Endodermal cell (in vitro differentiated cells): Measurements from ENCODE around the gene SEMA3G. TPM values are rescaled to one million over a fixed set of nuclear protein-coding genes. Genes with fewer than 3 reads are reported as not detected.

Source experiments
- DNase-seq: peaks from one replicate; pipeline ENCODE4 v3.0.0-alpha.2; 2017
- H3K27ac ChIP-seq: 2 replicates; pipeline ENCODE4 v1.5.1; 2013; ENCODE audit warnings: mild to moderate bottlenecking, low read depth, low read length, moderate library complexity
- H3K27me3 ChIP-seq: 2 replicates; pipeline ENCODE4 v1.6.1; 2013; ENCODE audit warnings: mild to moderate bottlenecking, low read length, moderate library complexity; ENCODE audit not compliant: insufficient read depth, control insufficient read depth, poor library complexity, severe bottlenecking
- H3K36me3 ChIP-seq: 2 replicates; pipeline ENCODE4 v1.7.0; 2013; ENCODE audit warnings: mild to moderate bottlenecking, low read length, moderate library complexity; ENCODE audit not compliant: control insufficient read depth, insufficient read depth
- H3K4me1 ChIP-seq: one replicate; pipeline ENCODE4 v1.7.0; 2013; ENCODE audit warnings: low read length; ENCODE audit not compliant: control insufficient read depth, insufficient read depth
- H3K4me3 ChIP-seq: 2 replicates; pipeline ENCODE4 v1.5.1; 2013; ENCODE audit warnings: mild to moderate bottlenecking, low read length, moderate library complexity
- H3K9ac ChIP-seq: 2 replicates; pipeline ENCODE4 v1.6.1; 2013; ENCODE audit warnings: mild to moderate bottlenecking, low read length, moderate library complexity; ENCODE audit not compliant: poor library complexity, severe bottlenecking; ENCODE audit errors: extremely low read depth
- H3K9me3 ChIP-seq: 2 replicates; pipeline ENCODE4 v1.6.1; 2013; ENCODE audit warnings: mild to moderate bottlenecking, low read length, moderate library complexity; ENCODE audit not compliant: control insufficient read depth
- H3K27ac Mint-ChIP-seq: 2 replicates; pipeline ENCODE4 v1.8.0; 2020; ENCODE audit warnings: mixed read lengths
- H3K27me3 Mint-ChIP-seq: 2 replicates; pipeline ENCODE4 v1.8.0; 2021; ENCODE audit warnings: mild to moderate bottlenecking, mixed read lengths; ENCODE audit not compliant: insufficient read depth
- H3K36me3 Mint-ChIP-seq: 2 replicates; pipeline ENCODE4 v1.8.0; 2020; ENCODE audit warnings: low read depth, mixed read lengths
- H3K4me1 Mint-ChIP-seq: 2 replicates; pipeline ENCODE4 v1.8.0; 2020; ENCODE audit warnings: mixed read lengths
- H3K4me3 Mint-ChIP-seq: 2 replicates; pipeline ENCODE4 v1.8.0; 2020; ENCODE audit warnings: mild to moderate bottlenecking, moderate library complexity, mixed read lengths
- H3K9me3 Mint-ChIP-seq: 2 replicates; pipeline ENCODE4 v1.8.0; 2020; ENCODE audit warnings: mild to moderate bottlenecking, mixed read lengths
- WGBS, 2 experiments: methylation state at CpG; one replicate each; pipeline versions ENCODE4 v1.1.5 to v1.1.7; 2013; ENCODE audit warnings: missing lambda C conversion rate in 2 of 2, mixed read lengths in 1 of 2; ENCODE audit not compliant: insufficient coverage in 1 of 2, insufficient read length in 1 of 2; 5-methylcytosine and 5-hydroxymethylcytosine counted together
- total RNA-seq, 2 donors: library from RNA; stranded (reverse); fragmentation: NEBNext Ultra II Directional in 1 of 2; extraction: Animal tissue kit (Norgen Biotek cat#: 25700) in 1 of 2; gene quantifications; 2 replicates in 1 of 2; 3 replicates in 1 of 2; pipeline ENCODE4 v1.2.1, GENCODE V29; 2021
- TF ChIP-seq, protein P1 (sequence below): fragments of 200-600 bp; sonication (generic); conservative IDR thresholded peaks from 2 replicates; pipeline ENCODE4 v1.5.0; 2021; ENCODE audit warnings: antibody characterized with exemption, mild to moderate bottlenecking

Gene SEMA3G
- total RNA-seq, 2 donors from 2014 or later = 2.5 to 8.6 TPM

GRCh38 chr3:52392216-52392930, 52.5 kb downstream of the SEMA3G start:
- no peaks in the 10 kb centered on the region for H3K4me1 Mint-ChIP-seq
- Histone ChIP-seq H3K9me3 (no peaks in the 10 kb centered on the region), H3K4me1 (no peaks in the 10 kb centered on the region), H3K4me3 (no peak overlapping the region), H3K27me3 (no peaks in the 10 kb centered on the region), H3K9ac (no peak overlapping the region), H3K27ac (no peak overlapping the region), H3K36me3 (no peaks in the 10 kb centered on the region)
- H3K9me3 Mint-ChIP-seq = no peaks in the 10 kb centered on the region
- H3K4me3 Mint-ChIP-seq = no peak overlapping the region
- WGBS, 2 experiments = 90 to 94% methylated on average over 14 to 16 of the region's 16 CpGs
- no peak overlapping the region for H3K27ac Mint-ChIP-seq
- no peaks in the 10 kb centered on the region for H3K36me3 Mint-ChIP-seq
- TF ChIP-seq, protein P1, sequence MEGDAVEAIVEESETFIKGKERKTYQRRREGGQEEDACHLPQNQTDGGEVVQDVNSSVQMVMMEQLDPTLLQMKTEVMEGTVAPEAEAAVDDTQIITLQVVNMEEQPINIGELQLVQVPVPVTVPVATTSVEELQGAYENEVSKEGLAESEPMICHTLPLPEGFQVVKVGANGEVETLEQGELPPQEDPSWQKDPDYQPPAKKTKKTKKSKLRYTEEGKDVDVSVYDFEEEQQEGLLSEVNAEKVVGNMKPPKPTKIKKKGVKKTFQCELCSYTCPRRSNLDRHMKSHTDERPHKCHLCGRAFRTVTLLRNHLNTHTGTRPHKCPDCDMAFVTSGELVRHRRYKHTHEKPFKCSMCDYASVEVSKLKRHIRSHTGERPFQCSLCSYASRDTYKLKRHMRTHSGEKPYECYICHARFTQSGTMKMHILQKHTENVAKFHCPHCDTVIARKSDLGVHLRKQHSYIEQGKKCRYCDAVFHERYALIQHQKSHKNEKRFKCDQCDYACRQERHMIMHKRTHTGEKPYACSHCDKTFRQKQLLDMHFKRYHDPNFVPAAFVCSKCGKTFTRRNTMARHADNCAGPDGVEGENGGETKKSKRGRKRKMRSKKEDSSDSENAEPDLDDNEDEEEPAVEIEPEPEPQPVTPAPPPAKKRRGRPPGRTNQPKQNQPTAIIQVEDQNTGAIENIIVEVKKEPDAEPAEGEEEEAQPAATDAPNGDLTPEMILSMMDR = no peak
- no peak for DNase-seq
- H3K27me3 Mint-ChIP-seq = peaks cover 12% of the 10 kb centered on the region

GRCh38 chr3:52391096-52391495, 53.8 kb downstream of the SEMA3G start:
- Histone ChIP-seq H3K4me1 (no peaks in the 10 kb centered on the region), H3K36me3 (no peaks in the 10 kb centered on the region), H3K9ac (no peak overlapping the region), H3K27me3 (no peaks in the 10 kb centered on the region), H3K27ac (no peak overlapping the region), H3K4me3 (no peak overlapping the region), H3K9me3 (no peaks in the 10 kb centered on the region)
- Mint-ChIP-seq H3K27me3 (peaks cover 10% of the 10 kb centered on the region), H3K4me1 (no peaks in the 10 kb centered on the region), H3K36me3 (no peaks in the 10 kb centered on the region), H3K4me3 (no peak overlapping the region), H3K27ac (no peak overlapping the region), H3K9me3 (no peaks in the 10 kb centered on the region)
- no peak for DNase-seq
- WGBS, 2 experiments = 94 to 98% methylated on average over 7 to 12 of the region's 12 CpGs
- TF ChIP-seq, protein P1 = no peak

DNA sequence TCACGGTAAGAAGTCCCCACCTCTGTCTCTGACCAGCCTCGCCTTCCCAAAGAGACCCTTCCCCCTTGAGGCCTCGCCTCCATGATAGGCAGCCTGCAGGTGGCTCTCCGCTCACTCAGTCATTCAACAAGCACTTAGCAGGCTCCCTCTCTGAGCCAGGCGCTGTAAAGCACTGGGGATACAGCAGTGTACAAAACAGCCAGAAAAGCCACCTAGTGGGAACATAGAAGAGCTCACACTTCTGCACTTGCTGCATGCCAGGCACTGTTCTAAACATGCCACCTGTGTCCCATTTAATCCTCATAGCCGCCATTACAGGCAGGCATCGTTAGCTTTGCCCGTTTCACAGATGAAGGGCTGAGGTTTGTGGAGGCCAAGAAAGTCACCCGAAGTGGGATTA, 56.0 kb downstream of the SEMA3G start:
- TF ChIP-seq, protein P1 = no peak
- Histone ChIP-seq H3K9ac (no peak overlapping the region), H3K4me3 (no peak overlapping the region), H3K27me3 (no peaks in the 10 kb centered on the region), H3K9me3 (no peaks in the 10 kb centered on the region), H3K27ac (no peak overlapping the region), H3K4me1 (no peaks in the 10 kb centered on the region), H3K36me3 (no peaks in the 10 kb centered on the region)
- H3K36me3 Mint-ChIP-seq = no peaks in the 10 kb centered on the region
- DNase-seq = no peak
- no peaks in the 10 kb centered on the region for H3K9me3 Mint-ChIP-seq
- H3K27ac Mint-ChIP-seq = no peak overlapping the region
- H3K4me1 Mint-ChIP-seq = peaks cover 3% of the 10 kb centered on the region
- H3K4me3 Mint-ChIP-seq = no peak overlapping the region
- peaks cover 9% of the 10 kb centered on the region for H3K27me3 Mint-ChIP-seq
- WGBS, 2 experiments = 93 to 94% methylated on average over 9 of the region's 9 CpGs
